Omental fat pad (tissue), 4 donors: Measurements from ENCODE around the gene ENO2. TPM values are rescaled to one million over a fixed set of nuclear protein-coding genes. Genes with fewer than 3 reads are reported as not detected.

Experiments
- ATAC-seq: fragments of 150-250 bp; one replicate; pipeline ENCODE4 v1.9.1; 2016; ENCODE audit warnings: mild to moderate bottlenecking, moderate library complexity; ENCODE audit not compliant: low FRiP score
- DNase-seq: peaks from one replicate; pipeline ENCODE4 v3.0.0-alpha.2; 2019; ENCODE audit warnings: low spot score
- total RNA-seq, 4 donors: library from RNA; depleted of rRNA; stranded (reverse); fragments of >200 nt; gene quantifications; one replicate each; pipeline ENCODE4 v1.1.0, GENCODE V29; 2016
- TF ChIP-seq, protein P1 (sequence below), 3 donors: fragments of 450-650 bp; IDR thresholded peaks; one replicate each; pipeline ENCODE4 v1.5.1; 2016 to 2017; ENCODE audit warnings: antibody characterized with exemption in 3 of 3, mild to moderate bottlenecking in 3 of 3, moderate library complexity in 2 of 3

ENO2 gene
- total RNA-seq, 4 donors from 2014 or later, result 3.5 to 14.3 (median 5.2) TPM

DNA sequence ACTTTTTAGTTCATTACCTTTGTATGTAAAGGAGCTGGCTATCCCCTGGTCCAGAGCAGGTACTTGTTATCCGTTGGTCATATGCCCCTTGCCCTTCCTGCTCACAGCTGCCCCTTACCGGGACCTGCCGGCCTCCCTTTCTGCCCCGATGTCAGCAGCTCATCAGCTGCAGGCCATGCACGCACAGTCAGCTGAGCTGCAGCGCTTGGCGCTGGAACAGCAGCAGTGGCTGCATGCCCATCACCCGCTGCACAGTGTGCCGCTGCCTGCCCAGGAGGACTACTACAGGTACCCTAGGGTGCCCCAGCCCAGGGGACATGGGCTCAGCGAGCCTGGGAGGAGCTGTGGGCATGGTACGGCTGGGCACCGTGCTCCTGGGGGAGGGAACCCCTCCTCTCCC lies 26.9 kb downstream of the ENO2 start:
- ATAC-seq (no peak), DNase-seq (no peak)
- TF ChIP-seq, protein P1, sequence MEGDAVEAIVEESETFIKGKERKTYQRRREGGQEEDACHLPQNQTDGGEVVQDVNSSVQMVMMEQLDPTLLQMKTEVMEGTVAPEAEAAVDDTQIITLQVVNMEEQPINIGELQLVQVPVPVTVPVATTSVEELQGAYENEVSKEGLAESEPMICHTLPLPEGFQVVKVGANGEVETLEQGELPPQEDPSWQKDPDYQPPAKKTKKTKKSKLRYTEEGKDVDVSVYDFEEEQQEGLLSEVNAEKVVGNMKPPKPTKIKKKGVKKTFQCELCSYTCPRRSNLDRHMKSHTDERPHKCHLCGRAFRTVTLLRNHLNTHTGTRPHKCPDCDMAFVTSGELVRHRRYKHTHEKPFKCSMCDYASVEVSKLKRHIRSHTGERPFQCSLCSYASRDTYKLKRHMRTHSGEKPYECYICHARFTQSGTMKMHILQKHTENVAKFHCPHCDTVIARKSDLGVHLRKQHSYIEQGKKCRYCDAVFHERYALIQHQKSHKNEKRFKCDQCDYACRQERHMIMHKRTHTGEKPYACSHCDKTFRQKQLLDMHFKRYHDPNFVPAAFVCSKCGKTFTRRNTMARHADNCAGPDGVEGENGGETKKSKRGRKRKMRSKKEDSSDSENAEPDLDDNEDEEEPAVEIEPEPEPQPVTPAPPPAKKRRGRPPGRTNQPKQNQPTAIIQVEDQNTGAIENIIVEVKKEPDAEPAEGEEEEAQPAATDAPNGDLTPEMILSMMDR (IDR thresholded peaks at IDR 0.05), result no peak

GRCh38 chr12:6941782-6942181 lies 27.4 kb downstream of the ENO2 start:
- TF ChIP-seq, protein P1 (IDR thresholded peaks at IDR 0.05), result no peak
- no peak for ATAC-seq
- DNase-seq, result no peak

DNA sequence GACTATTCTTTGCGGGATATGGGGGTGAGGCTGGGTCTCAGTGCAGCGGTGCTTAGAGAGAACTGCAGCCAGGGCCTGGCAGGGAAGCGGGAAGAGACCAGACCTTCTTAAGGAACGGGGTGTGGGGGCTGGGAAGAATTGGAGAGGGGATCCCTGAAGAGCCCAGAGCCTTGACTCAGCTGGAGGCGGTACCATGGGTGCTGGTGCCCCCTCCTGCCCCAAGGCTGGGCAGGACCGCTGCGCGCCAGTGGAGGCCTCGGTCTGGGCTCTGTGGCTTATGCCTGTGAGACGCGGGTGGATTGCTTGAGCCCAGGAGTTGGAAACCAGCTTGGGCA lies 27.9 kb downstream of the ENO2 start:
- TF ChIP-seq, protein P1 (IDR thresholded peaks at IDR 0.05), result no peak
- no peak for DNase-seq
- no peak for ATAC-seq

GRCh38 chr12:6943389-6943721 lies 29.0 kb downstream of the ENO2 start:
- TF ChIP-seq, protein P1 (IDR thresholded peaks at IDR 0.05), result no peak
- ATAC-seq, result peak; percentile 37
- DNase-seq, result no peak

- DNase-seq, result no peak
- peak; percentile 51 for ATAC-seq
- TF ChIP-seq, protein P1 (IDR thresholded peaks at IDR 0.05), result no peak
Observed at GRCh38 chr12:6943722-6944380, 29.5 kb downstream of the ENO2 start, which contains the start of the genes C12orf57 and RNU7-1. Gene C12orf57 (plus strand): TSS chr12:6944022. CDS start chr12:6944122, 100 bp downstream. Gene RNU7-1 (plus strand): TSS chr12:6943816.

DNA sequence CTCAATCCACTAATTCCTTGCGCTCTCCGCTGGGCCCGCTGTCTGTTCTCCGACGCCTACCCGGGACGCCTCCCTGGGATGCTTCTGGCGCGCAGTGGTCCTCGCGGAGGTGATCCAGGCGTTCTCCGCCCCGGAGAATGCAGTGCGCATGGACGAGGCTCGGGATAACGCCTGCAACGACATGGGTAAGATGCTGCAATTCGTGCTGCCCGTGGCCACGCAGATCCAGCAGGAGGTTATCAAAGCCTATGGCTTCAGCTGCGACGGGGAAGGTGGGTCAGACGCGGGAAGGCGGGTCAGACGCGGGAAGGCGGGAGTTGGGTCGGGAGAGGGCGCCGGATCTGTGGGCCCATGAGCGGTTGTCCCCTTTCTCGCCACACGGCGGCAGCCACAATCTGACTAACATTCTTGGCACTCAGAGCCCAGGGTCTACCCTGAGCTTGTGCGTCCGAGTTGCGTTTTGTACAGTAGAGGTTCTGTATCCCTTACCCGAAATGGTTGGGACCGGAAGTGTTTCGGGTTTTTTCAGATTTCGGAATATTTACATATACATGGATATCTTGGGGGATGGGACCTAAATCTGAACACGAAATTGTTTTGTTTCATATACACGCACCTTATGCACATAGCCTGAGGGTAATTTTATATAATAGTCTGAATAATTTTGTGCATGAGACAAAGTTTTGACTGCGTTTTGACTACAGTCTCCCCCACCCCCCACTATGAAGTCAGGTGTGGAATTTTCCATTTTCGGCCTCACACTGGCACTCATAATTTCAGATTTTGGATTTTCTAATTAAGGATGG lies 30.2 kb downstream of the ENO2 start:
- ATAC-seq (peak; percentile 65), DNase-seq (peak; percentile 74)
- TF ChIP-seq, protein P1 (IDR thresholded peaks at IDR 0.05), result peak in 2 of 3 donors; percentile 23 to 42

- DNase-seq, result no peak
- no peak for ATAC-seq
Observed at GRCh38 chr12:6945613-6946012, 31.2 kb downstream of the ENO2 start.

More at GRCh38 chr12:6945613-6946012, 31.2 kb downstream of the ENO2 start:
- TF ChIP-seq, protein P1 (IDR thresholded peaks at IDR 0.05), result no peak
